GM19043 (cell line): ENCODE data around the gene GNPNAT1.
"Not testable (repeated sequence)": the region's sequence is repeated elsewhere in the genome, so short reads cannot be mapped to it uniquely, and the experiment has no call there.

ENCODE experiments used
- ATAC-seq: cut with Tn5 transposase; IDR thresholded peaks from one replicate; pipeline ENCODE4 v1.9.1; 2021; ENCODE audit warnings: low read depth; ENCODE audit not compliant: unreplicated experiment

Gene GNPNAT1

DNA sequence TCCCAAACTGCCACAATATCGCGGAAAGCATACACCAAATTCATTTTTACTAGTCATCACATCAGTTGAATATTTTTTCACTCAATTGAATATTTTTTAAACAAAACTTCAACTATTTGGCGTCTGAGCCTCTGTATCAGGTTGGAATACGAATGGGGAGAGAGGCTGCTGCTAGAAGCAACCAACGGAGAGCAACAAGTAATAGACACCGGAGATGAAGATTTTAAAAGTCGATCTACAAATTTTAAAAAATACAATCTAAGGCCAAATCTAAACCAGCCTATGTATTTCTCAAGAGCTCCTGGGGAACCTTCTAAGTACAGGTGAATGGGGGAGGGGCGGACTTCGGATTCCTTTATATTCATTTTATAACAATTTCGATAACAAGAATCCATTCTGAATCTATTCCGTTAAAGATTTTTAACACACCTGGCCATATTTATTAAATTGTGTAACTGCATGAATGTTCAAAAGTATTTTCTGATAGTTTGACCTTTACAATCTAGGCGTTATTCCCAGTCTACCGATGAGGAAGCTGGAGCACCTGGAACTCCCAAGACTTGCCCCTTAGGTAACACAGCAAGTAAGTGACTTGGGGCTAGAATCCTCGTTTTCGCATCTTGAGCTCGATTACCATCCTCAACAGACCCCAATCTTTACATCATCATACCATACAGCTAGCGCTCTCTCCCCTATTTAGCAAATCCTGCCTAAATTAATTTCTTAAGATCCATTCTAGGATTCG lies 1.2 kb downstream of the GNPNAT1 start:
- no peak for ATAC-seq

DNA sequence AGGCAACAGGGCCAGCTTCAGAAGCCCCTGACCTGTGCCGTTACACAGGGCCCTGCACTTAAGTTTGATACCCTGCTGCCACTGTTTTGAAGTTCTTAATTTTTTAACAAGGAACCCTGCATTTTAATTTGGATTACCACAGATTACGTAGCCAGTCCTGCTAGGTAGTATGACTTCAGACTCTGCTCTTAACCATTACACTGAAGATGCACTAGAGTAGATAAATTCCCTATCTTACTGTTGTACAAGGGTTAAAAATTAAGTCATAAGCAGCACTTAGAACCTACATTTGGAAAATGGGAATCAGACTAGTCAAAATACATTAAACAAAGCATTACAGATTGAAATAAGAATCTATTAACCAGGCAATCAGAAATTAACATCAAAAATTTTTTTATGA lies 2.3 kb downstream of the GNPNAT1 start:
- ATAC-seq: no peak

DNA sequence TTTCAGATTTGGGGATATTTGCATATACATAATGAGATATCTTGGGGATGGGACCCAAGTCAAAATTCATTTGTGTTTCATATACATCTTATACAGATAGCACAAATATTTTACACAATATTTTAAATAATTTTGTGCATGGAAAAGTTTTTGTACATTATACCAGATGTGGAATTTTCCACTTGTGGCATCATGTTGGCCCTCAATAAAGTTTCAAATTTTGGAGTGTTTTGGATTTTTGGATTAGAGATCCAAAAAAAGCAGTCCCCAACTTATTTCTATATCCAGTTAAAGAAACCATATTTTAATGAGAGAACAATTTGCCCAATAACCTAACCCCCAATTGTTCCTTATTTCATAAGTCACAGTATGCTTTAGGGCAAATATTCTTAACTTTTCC lies 4.5 kb downstream of the GNPNAT1 start:
- ATAC-seq: no peak

GRCh38 chr14:52783206-52783605 lies 8.2 kb downstream of the GNPNAT1 start:
- no peak for ATAC-seq

GRCh38 chr14:52781629-52782028 lies 9.8 kb downstream of the GNPNAT1 start:
- no peak for ATAC-seq

DNA sequence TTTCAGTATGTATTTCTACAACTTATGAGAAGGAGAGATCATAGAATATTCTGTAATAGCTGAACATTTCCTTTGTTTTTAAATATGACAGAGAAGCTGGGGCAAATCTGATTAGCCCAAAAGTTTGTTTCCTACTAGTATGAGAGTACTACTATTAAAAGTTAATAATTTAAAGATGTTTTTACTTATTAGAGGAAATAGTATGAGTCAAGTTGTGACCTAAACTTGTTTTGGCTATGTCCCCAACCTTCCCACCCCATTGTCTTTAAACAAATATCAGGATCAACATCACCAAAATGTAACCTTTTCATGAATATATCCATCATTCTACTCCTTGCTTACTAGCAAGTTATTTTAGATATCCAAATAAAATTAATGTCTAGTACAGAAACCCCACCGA lies 10.5 kb downstream of the GNPNAT1 start:
- ATAC-seq: no peak

GRCh38 chr14:52778702-52779101 lies 12.7 kb downstream of the GNPNAT1 start:
- ATAC-seq: no peak

DNA sequence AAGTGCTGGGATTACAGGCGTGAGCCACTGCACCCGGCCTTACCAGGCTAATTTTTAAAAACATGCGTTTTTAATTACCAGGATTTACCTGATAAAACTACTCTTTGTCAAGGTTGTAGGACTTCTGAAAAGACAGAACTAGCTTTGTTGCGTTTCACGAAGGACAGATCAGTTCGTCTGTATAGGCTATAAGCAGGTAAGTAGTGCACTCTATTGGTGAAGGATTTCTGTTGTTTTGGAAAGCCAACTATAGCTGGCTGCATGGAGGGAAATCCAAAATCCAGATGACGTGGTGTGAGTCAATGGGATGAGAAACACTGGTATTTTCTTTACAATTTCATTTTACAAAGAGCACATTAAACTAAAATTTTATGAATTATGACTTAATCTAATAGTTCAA lies 14.6 kb downstream of the GNPNAT1 start:
- ATAC-seq: no peak

- no peak for ATAC-seq
These were observed 21.5 kb downstream of the GNPNAT1 start for GRCh38 chr14:52769887-52770286.

GRCh38 chr14:52767058-52767833 lies 24.2 kb downstream of the GNPNAT1 start:
- ATAC-seq: no peak

- ATAC-seq: not testable (repeated sequence)
These were observed 28.5 kb downstream of the GNPNAT1 start for GRCh38 chr14:52762923-52763322.

DNA sequence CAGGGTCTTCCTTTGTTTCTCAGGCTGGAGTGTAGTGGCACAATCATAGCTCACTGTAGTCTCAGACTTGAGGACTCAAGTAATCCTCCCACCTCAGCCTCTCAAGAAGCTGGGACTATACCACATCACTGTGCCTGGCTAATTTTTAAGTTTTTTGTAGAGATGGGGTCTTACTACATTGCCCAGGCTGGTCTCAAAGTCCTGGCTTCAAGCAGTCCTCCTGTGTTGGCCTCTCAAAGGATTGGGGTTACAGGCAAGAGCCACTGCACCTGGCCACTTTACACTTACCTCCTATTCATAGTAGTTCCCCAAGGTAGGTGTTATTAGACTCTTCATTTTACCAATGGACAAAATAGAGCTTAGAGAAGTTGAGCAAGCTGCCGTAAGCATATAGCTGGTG lies 32.3 kb downstream of the GNPNAT1 start:
- ATAC-seq: no peak

GRCh38 chr14:52755607-52756316 lies 35.6 kb downstream of the GNPNAT1 start:
- ATAC-seq: no peak

- ATAC-seq: no peak
These were observed 42.6 kb downstream of the GNPNAT1 start for GRCh38 chr14:52748647-52749292.

- ATAC-seq: peak; percentile 27
These were observed 49.5 kb downstream of the GNPNAT1 start for GRCh38 chr14:52741865-52742264.

- ATAC-seq: no peak
These were observed 50.7 kb downstream of the GNPNAT1 start for GRCh38 chr14:52740751-52741150.

DNA sequence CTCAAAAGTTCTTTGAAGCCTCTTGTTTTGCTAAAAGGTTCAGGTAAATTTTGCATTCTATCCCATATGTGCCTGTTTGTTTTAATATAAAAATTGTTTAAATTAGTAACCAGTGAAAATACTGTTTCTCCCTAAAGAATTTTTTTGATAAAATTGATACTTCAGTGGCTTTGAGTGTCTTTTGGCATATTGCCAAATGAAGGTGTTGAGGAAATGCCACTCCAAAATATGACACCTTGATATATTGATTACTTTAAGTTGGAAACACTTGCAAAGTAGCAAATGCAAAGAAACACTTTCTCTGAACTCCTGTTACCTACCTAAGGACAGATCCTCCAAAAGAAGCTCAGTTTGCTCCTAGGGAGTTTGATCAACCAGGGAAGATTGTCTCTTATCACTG lies 53.0 kb downstream of the GNPNAT1 start:
- ATAC-seq: no peak

- ATAC-seq: no peak
These were observed 55.4 kb downstream of the GNPNAT1 start for GRCh38 chr14:52735921-52736489.

- ATAC-seq: no peak
These were observed 57.6 kb downstream of the GNPNAT1 start for GRCh38 chr14:52733824-52734223.

DNA sequence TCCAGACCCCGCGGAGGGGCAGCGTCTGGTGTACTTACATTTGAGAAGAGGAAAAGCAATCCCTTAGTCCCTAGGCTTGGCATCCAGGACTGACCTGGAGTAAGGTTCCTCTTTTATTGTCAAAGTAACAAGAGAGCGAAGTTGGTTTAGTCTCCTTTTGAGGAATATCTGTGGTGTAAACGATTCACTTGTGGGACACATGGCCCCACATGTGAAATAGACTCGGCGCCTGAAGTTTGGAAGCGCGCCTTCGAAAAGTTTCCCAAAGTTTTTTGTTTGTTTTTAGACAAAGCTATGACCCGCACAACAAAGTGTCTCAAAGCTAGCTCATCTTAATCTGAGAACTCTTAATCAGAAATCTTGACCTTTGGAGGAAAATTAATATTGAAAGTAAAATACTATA lies 60.7 kb downstream of the GNPNAT1 start:
- no peak for ATAC-seq
